NCI-H1092 (cell line): Measurements from ENCODE around the gene LRCH4.
A peak's percentile ranks its signal among the peaks of the same experiment; 100 is the strongest.
"Not testable (repeated sequence)": the region's sequence is repeated elsewhere in the genome, so short reads cannot be mapped to it uniquely, and the experiment has no call there.

Experiments
- DNase-seq: peaks from one replicate; lab custom pipeline; 2025; lab: John Stamatoyannopoulos, UW

The LRCH4 gene

GRCh38 chr7:100567751-100568175 lies 18.2 kb downstream of the LRCH4 start:
- DNase-seq = no peak

- no peak for DNase-seq
Measured at GRCh38 chr7:100567031-100567730, 18.7 kb downstream of the LRCH4 start.

GRCh38 chr7:100566018-100566531 lies 19.9 kb downstream of the LRCH4 start:
- DNase-seq = no peak

GRCh38 chr7:100565133-100565571 lies 20.8 kb downstream of the LRCH4 start:
- DNase-seq = no peak

- DNase-seq = not testable (repeated sequence)
Measured at GRCh38 chr7:100564405-100564804, 21.5 kb downstream of the LRCH4 start.

GRCh38 chr7:100563809-100564400 lies 22.0 kb downstream of the LRCH4 start:
- DNase-seq = no peak

GRCh38 chr7:100563100-100563564 lies 22.8 kb downstream of the LRCH4 start:
- no peak for DNase-seq

- no peak for DNase-seq
Measured at GRCh38 chr7:100562195-100563099, 23.5 kb downstream of the LRCH4 start.

- DNase-seq = no peak
Measured at GRCh38 chr7:100561491-100562194, 24.3 kb downstream of the LRCH4 start.

- no peak for DNase-seq
Measured at GRCh38 chr7:100559127-100559526, 26.8 kb downstream of the LRCH4 start.

GRCh38 chr7:100556541-100556940 lies 29.4 kb downstream of the LRCH4 start:
- no peak for DNase-seq

GRCh38 chr7:100555701-100556100 lies 30.2 kb downstream of the LRCH4 start:
- DNase-seq = no peak

GRCh38 chr7:100553032-100553431 lies 32.9 kb downstream of the LRCH4 start:
- no peak for DNase-seq

GRCh38 chr7:100552532-100552931 lies 33.4 kb downstream of the LRCH4 start:
- no peak for DNase-seq

GRCh38 chr7:100548446-100548845 lies 37.5 kb downstream of the LRCH4 start:
- DNase-seq = not testable (repeated sequence)

- no peak for DNase-seq
Measured at GRCh38 chr7:100547872-100548271, 38.1 kb downstream of the LRCH4 start.

GRCh38 chr7:100546926-100547800 lies 38.8 kb downstream of the LRCH4 start:
- peak; percentile 74 for DNase-seq

- DNase-seq = no peak
Measured at GRCh38 chr7:100546129-100546925, 39.6 kb downstream of the LRCH4 start.

- DNase-seq = no peak
Measured at GRCh38 chr7:100545360-100546128, 40.4 kb downstream of the LRCH4 start.
